IgD-negative memory B cell (primary cell): ENCODE results near the gene CDCA4. TPM values are rescaled to one million over a fixed set of nuclear protein-coding genes. Genes with fewer than 3 reads are reported as not detected.
A peak's percentile ranks its signal among the peaks of the same experiment; 100 is the strongest.

Source experiments
- H3K27ac Mint-ChIP-seq, 3 donors: one replicate each; pipeline ENCODE4 v1.8.0; 2020 to 2022; ENCODE audit warnings: mild to moderate bottlenecking in 3 of 3, mixed read lengths in 3 of 3, moderate library complexity in 1 of 3
- H3K27me3 Mint-ChIP-seq: one replicate; pipeline ENCODE4 v1.8.0; 2021; ENCODE audit warnings: mixed read lengths
- H3K36me3 Mint-ChIP-seq: one replicate; pipeline ENCODE4 v1.8.0; 2020; ENCODE audit warnings: mild to moderate bottlenecking, mixed read lengths
- H3K4me1 Mint-ChIP-seq, 3 donors: one replicate each; pipeline ENCODE4 v1.8.0; 2020 to 2022; ENCODE audit warnings: mixed read lengths in 3 of 3, mild to moderate bottlenecking in 1 of 3
- H3K4me3 Mint-ChIP-seq, 4 donors: one replicate each; pipeline ENCODE4 v1.8.0; 2020 to 2022; ENCODE audit warnings: mild to moderate bottlenecking in 4 of 4, mixed read lengths in 4 of 4, moderate library complexity in 3 of 4
- H3K9me3 Mint-ChIP-seq, 3 donors: one replicate each; pipeline ENCODE4 v1.8.0; 2020 to 2021; ENCODE audit warnings: mixed read lengths in 3 of 3, mild to moderate bottlenecking in 1 of 3
- polyA plus RNA-seq: library from polyadenylated mRNA; unstranded; fragments of 300-500 nt; fragmentation: Illumina TruSeq; gene quantifications from one replicate; pipeline ENCODE4 v1.2.3, GENCODE V29; 2021

CDCA4 gene
- polyA plus RNA-seq, 1 donor from 2014 or later, result 11.4 TPM

- peak overlapping the region in 1 of 4 donors; percentile 69 for H3K4me3 Mint-ChIP-seq
- H3K36me3 Mint-ChIP-seq, result no peaks in the 10 kb centered on the region
- H3K27me3 Mint-ChIP-seq, result peaks cover 15% of the 10 kb centered on the region
- peak overlapping the region in 1 of 3 donors; percentile 81 for H3K27ac Mint-ChIP-seq
- no peaks in the 10 kb centered on the region for H3K9me3 Mint-ChIP-seq
- H3K4me1 Mint-ChIP-seq, result peaks cover 0 to 7% (median 5%) of the 10 kb centered on the region in 3 donors
Observed at GRCh38 chr14:104975481-104976197, 45.2 kb downstream of the CDCA4 start.

- peaks cover 0 to 6% (median 5%) of the 10 kb centered on the region in 3 donors for H3K4me1 Mint-ChIP-seq
- peaks cover 15% of the 10 kb centered on the region for H3K27me3 Mint-ChIP-seq
- H3K27ac Mint-ChIP-seq, result no peak overlapping the region
- H3K4me3 Mint-ChIP-seq, result no peak overlapping the region
- no peaks in the 10 kb centered on the region for H3K36me3 Mint-ChIP-seq
- H3K9me3 Mint-ChIP-seq, result no peaks in the 10 kb centered on the region
Observed at GRCh38 chr14:104974665-104975390, 46.1 kb downstream of the CDCA4 start.

GRCh38 chr14:104974146-104974541 is 46.7 kb downstream of the CDCA4 start:
- no peak overlapping the region for H3K4me3 Mint-ChIP-seq
- no peaks in the 10 kb centered on the region for H3K9me3 Mint-ChIP-seq
- no peak overlapping the region for H3K27ac Mint-ChIP-seq
- H3K27me3 Mint-ChIP-seq, result peaks cover 14% of the 10 kb centered on the region
- no peaks in the 10 kb centered on the region for H3K36me3 Mint-ChIP-seq
- peaks cover 0 to 7% (median 5%) of the 10 kb centered on the region in 3 donors for H3K4me1 Mint-ChIP-seq

GRCh38 chr14:104973385-104974145 is 47.3 kb downstream of the CDCA4 start:
- Mint-ChIP-seq H3K36me3 (no peaks in the 10 kb centered on the region), H3K9me3 (no peaks in the 10 kb centered on the region), H3K27me3 (peaks cover 17% of the 10 kb centered on the region), H3K27ac (no peak overlapping the region), H3K4me1 (peaks cover 0 to 9% (median 8%) of the 10 kb centered on the region in 3 donors), H3K4me3 (no peak overlapping the region)

- H3K36me3 Mint-ChIP-seq, result no peaks in the 10 kb centered on the region
- H3K4me1 Mint-ChIP-seq, result peaks cover 0 to 11% (median 9%) of the 10 kb centered on the region in 3 donors
- no peak overlapping the region for H3K27ac Mint-ChIP-seq
- no peak overlapping the region for H3K4me3 Mint-ChIP-seq
- peaks cover 22% of the 10 kb centered on the region for H3K27me3 Mint-ChIP-seq
- H3K9me3 Mint-ChIP-seq, result no peaks in the 10 kb centered on the region
Observed at GRCh38 chr14:104973135-104973384, 47.8 kb downstream of the CDCA4 start.

- H3K4me1 Mint-ChIP-seq, result peaks cover 0 to 12% (median 9%) of the 10 kb centered on the region in 3 donors
- H3K36me3 Mint-ChIP-seq, result no peaks in the 10 kb centered on the region
- H3K27ac Mint-ChIP-seq, result no peak overlapping the region
- H3K9me3 Mint-ChIP-seq, result no peaks in the 10 kb centered on the region
- H3K4me3 Mint-ChIP-seq, result no peak overlapping the region
- H3K27me3 Mint-ChIP-seq, result peaks cover 24% of the 10 kb centered on the region
Observed at GRCh38 chr14:104972301-104973134, 48.4 kb downstream of the CDCA4 start.

GRCh38 chr14:104971447-104972240 is 49.2 kb downstream of the CDCA4 start:
- H3K27me3 Mint-ChIP-seq, result peaks cover 20% of the 10 kb centered on the region
- H3K27ac Mint-ChIP-seq, result no peak overlapping the region
- peaks cover 0 to 12% (median 9%) of the 10 kb centered on the region in 3 donors for H3K4me1 Mint-ChIP-seq
- H3K9me3 Mint-ChIP-seq, result no peaks in the 10 kb centered on the region
- no peak overlapping the region for H3K4me3 Mint-ChIP-seq
- H3K36me3 Mint-ChIP-seq, result no peaks in the 10 kb centered on the region

- Mint-ChIP-seq H3K4me3 (no peak overlapping the region), H3K27ac (peak overlapping the region in 1 of 3 donors; percentile 16), H3K9me3 (no peaks in the 10 kb centered on the region), H3K36me3 (no peaks in the 10 kb centered on the region), H3K4me1 (peaks cover 0 to 7% (median 5%) of the 10 kb centered on the region in 3 donors), H3K27me3 (peaks cover 16% of the 10 kb centered on the region)
Observed at GRCh38 chr14:104970231-104971068, 50.4 kb downstream of the CDCA4 start.

GRCh38 chr14:104969741-104970230 is 51.1 kb downstream of the CDCA4 start:
- H3K36me3 Mint-ChIP-seq, result no peaks in the 10 kb centered on the region
- peak overlapping the region in 1 of 4 donors; percentile 8 for H3K4me3 Mint-ChIP-seq
- no peak overlapping the region for H3K27ac Mint-ChIP-seq
- H3K9me3 Mint-ChIP-seq, result no peaks in the 10 kb centered on the region
- peaks cover 0 to 7% (median 5%) of the 10 kb centered on the region in 3 donors for H3K4me1 Mint-ChIP-seq
- peaks cover 16% of the 10 kb centered on the region for H3K27me3 Mint-ChIP-seq

- Mint-ChIP-seq H3K27me3 (peaks cover 21% of the 10 kb centered on the region), H3K27ac (no peak overlapping the region)
Observed at GRCh38 chr14:104968541-104969401, 52.1 kb downstream of the CDCA4 start.

GRCh38 chr14:104968153-104968527 is 52.7 kb downstream of the CDCA4 start:
- Mint-ChIP-seq H3K36me3 (no peaks in the 10 kb centered on the region), H3K9me3 (no peaks in the 10 kb centered on the region), H3K4me1 (peaks cover 0 to 7% (median 5%) of the 10 kb centered on the region in 3 donors), H3K4me3 (peak overlapping the region in 2 of 4 donors; percentile 22 to 39), H3K27ac (no peak overlapping the region), H3K27me3 (peaks cover 21% of the 10 kb centered on the region)

More at GRCh38 chr14:104968541-104969401, 52.1 kb downstream of the CDCA4 start:
- no peaks in the 10 kb centered on the region for H3K36me3 Mint-ChIP-seq
- no peaks in the 10 kb centered on the region for H3K9me3 Mint-ChIP-seq
- peaks cover 0 to 7% (median 5%) of the 10 kb centered on the region in 3 donors for H3K4me1 Mint-ChIP-seq
- H3K4me3 Mint-ChIP-seq, result peak overlapping the region in 2 of 4 donors; percentile 22 to 43

- Mint-ChIP-seq H3K27ac (no peak overlapping the region), H3K27me3 (peaks cover 24% of the 10 kb centered on the region), H3K4me3 (no peak overlapping the region), H3K4me1 (peaks cover 0 to 7% (median 5%) of the 10 kb centered on the region in 3 donors), H3K9me3 (no peaks in the 10 kb centered on the region), H3K36me3 (no peaks in the 10 kb centered on the region)
Observed at GRCh38 chr14:104967386-104968152, 53.3 kb downstream of the CDCA4 start.
